Central memory CD8-positive, alpha-beta T cell (primary cell): ENCODE measurements around the gene KCNH1.

Experiments
- ATAC-seq: fragments of 150-1000 bp; cut with Tn5 transposase; replicated peaks from 2 replicates; pipeline ENCODE4 v1.10.0; 2022; ENCODE audit warnings: mild to moderate bottlenecking, moderate FRiP score, moderate number of reproducible peaks; ENCODE audit not compliant: poor library complexity, severe bottlenecking; ENCODE audit errors: extremely low read depth
- DNase-seq, 2 donors: peaks; one replicate each; pipeline ENCODE4 v3.0.0; 2021; ENCODE audit warnings: low spot score in 2 of 2
- H3K27ac Mint-ChIP-seq: one replicate; pipeline ENCODE4 v1.8.0; 2022; ENCODE audit warnings: low read depth, mild to moderate bottlenecking, moderate library complexity, mixed read lengths
- H3K27me3 Mint-ChIP-seq: one replicate; pipeline ENCODE4 v1.8.0; 2022; ENCODE audit warnings: mixed read lengths
- H3K36me3 Mint-ChIP-seq: one replicate; pipeline ENCODE4 v1.8.0; 2022; ENCODE audit warnings: mild to moderate bottlenecking, moderate library complexity, mixed read lengths; ENCODE audit not compliant: insufficient read depth
- H3K4me1 Mint-ChIP-seq: one replicate; pipeline ENCODE4 v1.8.0; 2022; ENCODE audit warnings: mixed read lengths
- H3K4me3 Mint-ChIP-seq: one replicate; pipeline ENCODE4 v1.8.0; 2022; ENCODE audit warnings: mild to moderate bottlenecking, moderate library complexity, mixed read lengths
- H3K9me3 Mint-ChIP-seq: one replicate; pipeline ENCODE4 v1.8.0; 2022; ENCODE audit warnings: mixed read lengths

Gene KCNH1

DNA sequence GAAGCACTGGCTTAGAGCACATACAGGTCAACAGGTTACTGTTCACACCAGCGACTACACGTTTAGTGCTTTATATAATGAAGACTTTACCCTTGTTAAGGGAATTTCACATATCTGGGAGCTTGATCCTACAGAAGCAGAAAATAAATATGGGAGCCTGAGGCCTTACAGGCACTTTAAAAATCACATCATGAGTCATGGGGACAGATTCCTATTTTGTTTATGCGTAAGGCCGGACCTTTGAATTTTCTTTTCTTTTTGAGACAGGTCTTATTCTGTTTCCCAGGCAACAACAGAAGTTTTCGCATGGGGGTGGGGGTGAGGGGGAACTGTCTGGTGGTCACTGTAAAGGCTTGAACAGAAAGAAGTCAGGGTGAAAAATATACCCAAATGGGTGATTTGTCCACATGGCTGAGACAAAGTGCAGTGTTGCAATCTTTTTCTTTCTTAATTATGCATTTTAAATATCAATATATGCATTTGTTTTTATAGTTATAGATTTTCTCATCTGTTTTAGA, 276.7 kb downstream of the KCNH1 start:
- ATAC-seq (no peak), DNase-seq (no peak)
- Mint-ChIP-seq H3K27me3 (peaks cover 2% of the 10 kb centered on the region), H3K36me3 (no peaks in the 10 kb centered on the region), H3K4me3 (no peak overlapping the region), H3K9me3 (no peaks in the 10 kb centered on the region), H3K4me1 (no peaks in the 10 kb centered on the region), H3K27ac (no peak overlapping the region)

DNA sequence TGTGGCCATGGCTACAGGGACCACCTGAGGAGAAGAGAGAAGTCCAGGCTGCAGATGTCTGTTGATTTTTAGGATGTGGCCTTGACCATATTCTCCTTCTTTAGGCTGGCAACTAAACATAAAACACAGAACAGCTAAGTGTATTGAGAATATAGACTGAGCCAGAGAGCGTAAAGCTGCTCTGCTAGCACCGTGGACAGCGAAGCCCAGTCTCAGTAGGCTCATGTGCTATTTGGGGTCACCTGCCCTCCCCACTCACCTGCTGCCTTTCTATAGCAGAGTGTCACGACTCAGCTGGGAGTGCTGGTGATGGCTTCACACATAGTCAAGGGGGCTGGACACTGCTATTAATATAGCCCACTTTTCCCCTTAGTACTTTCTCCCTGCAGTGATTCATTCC, 278.5 kb downstream of the KCNH1 start:
- Mint-ChIP-seq H3K36me3 (no peaks in the 10 kb centered on the region), H3K27me3 (peaks cover 16% of the 10 kb centered on the region), H3K27ac (no peak overlapping the region), H3K9me3 (no peaks in the 10 kb centered on the region), H3K4me1 (no peaks in the 10 kb centered on the region), H3K4me3 (no peak overlapping the region)
- no peak for DNase-seq
- no peak for ATAC-seq

GRCh38 chr1:210853276-210853675, 280.7 kb downstream of the KCNH1 start:
- DNase-seq: no peak

GRCh38 chr1:210850556-210850955, 283.4 kb downstream of the KCNH1 start:
- H3K4me3 Mint-ChIP-seq: no peak overlapping the region
- peaks cover 16% of the 10 kb centered on the region for H3K27me3 Mint-ChIP-seq
- H3K36me3 Mint-ChIP-seq: no peaks in the 10 kb centered on the region
- ATAC-seq: no peak
- H3K4me1 Mint-ChIP-seq: no peaks in the 10 kb centered on the region
- no peak for DNase-seq
- no peaks in the 10 kb centered on the region for H3K9me3 Mint-ChIP-seq
- H3K27ac Mint-ChIP-seq: no peak overlapping the region

More at GRCh38 chr1:210853276-210853675, 280.7 kb downstream of the KCNH1 start:
- Mint-ChIP-seq H3K36me3 (no peaks in the 10 kb centered on the region), H3K27me3 (peaks cover 16% of the 10 kb centered on the region), H3K4me1 (no peaks in the 10 kb centered on the region), H3K27ac (no peak overlapping the region), H3K9me3 (no peaks in the 10 kb centered on the region), H3K4me3 (no peak overlapping the region)
- ATAC-seq: no peak

GRCh38 chr1:210848474-210848873, 285.5 kb downstream of the KCNH1 start:
- no peak overlapping the region for H3K4me3 Mint-ChIP-seq
- H3K27me3 Mint-ChIP-seq: peaks cover 25% of the 10 kb centered on the region
- ATAC-seq: no peak
- H3K27ac Mint-ChIP-seq: no peak overlapping the region
- H3K9me3 Mint-ChIP-seq: no peaks in the 10 kb centered on the region
- no peaks in the 10 kb centered on the region for H3K4me1 Mint-ChIP-seq
- H3K36me3 Mint-ChIP-seq: no peaks in the 10 kb centered on the region
- DNase-seq: no peak

- DNase-seq (no peak), ATAC-seq (no peak)
- Mint-ChIP-seq H3K27ac (no peak overlapping the region), H3K4me1 (no peaks in the 10 kb centered on the region), H3K9me3 (no peaks in the 10 kb centered on the region), H3K36me3 (no peaks in the 10 kb centered on the region), H3K4me3 (no peak overlapping the region), H3K27me3 (peaks cover 45% of the 10 kb centered on the region)
Observed at GRCh38 chr1:210841926-210842625, 291.9 kb downstream of the KCNH1 start.

GRCh38 chr1:210830034-210831028, 303.6 kb downstream of the KCNH1 start:
- no peak for ATAC-seq
- Mint-ChIP-seq H3K4me1 (no peaks in the 10 kb centered on the region), H3K27me3 (peaks cover 32% of the 10 kb centered on the region), H3K4me3 (no peak overlapping the region), H3K9me3 (no peaks in the 10 kb centered on the region), H3K36me3 (peaks cover 1% of the 10 kb centered on the region), H3K27ac (no peak overlapping the region)
- DNase-seq: no peak

DNA sequence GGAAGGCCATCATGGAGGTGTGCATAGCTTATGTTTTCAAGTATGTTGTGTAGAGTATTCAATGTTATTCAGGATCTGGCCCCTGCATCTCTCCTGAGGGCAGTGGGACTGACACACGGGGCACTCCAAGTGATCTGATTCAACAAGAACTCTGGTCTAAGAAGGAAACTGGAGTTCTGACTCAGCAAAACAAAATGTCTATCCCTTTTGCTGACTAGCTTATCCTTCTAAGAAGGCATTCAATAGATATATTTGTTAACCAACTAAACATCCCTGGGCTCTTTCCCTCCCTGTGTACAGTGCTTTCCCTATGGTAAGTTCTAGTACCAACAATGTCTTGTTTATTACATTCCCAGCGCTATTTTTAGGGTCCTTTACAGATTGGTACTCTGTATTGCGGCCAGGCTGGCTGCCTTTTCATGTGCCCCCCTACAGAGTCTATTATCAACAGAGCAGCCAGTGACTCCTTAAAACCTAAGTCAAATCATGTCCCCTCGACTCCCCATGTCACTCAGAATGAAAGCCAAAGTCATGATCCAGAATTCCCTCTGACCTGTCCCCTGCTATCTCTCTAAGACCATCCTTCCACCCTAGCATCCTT, 304.9 kb downstream of the KCNH1 start:
- ATAC-seq: no peak
- H3K9me3 Mint-ChIP-seq: no peaks in the 10 kb centered on the region

GRCh38 chr1:210827481-210827880, 306.5 kb downstream of the KCNH1 start:
- H3K4me1 Mint-ChIP-seq: no peaks in the 10 kb centered on the region
- ATAC-seq (no peak), DNase-seq (no peak)
- H3K9me3 Mint-ChIP-seq: no peaks in the 10 kb centered on the region
- no peak overlapping the region for H3K27ac Mint-ChIP-seq
- H3K36me3 Mint-ChIP-seq: peaks cover 1% of the 10 kb centered on the region
- no peak overlapping the region for H3K4me3 Mint-ChIP-seq
- peaks cover 48% of the 10 kb centered on the region for H3K27me3 Mint-ChIP-seq

More for the DNA sequence above, 304.9 kb downstream of the KCNH1 start:
- H3K36me3 Mint-ChIP-seq: peaks cover 1% of the 10 kb centered on the region
- no peak overlapping the region for H3K27ac Mint-ChIP-seq
- H3K4me3 Mint-ChIP-seq: no peak overlapping the region
- no peaks in the 10 kb centered on the region for H3K4me1 Mint-ChIP-seq
- no peak for DNase-seq
- H3K27me3 Mint-ChIP-seq: peaks cover 32% of the 10 kb centered on the region

GRCh38 chr1:210826686-210827085, 307.3 kb downstream of the KCNH1 start:
- no peaks in the 10 kb centered on the region for H3K9me3 Mint-ChIP-seq
- peaks cover 53% of the 10 kb centered on the region for H3K27me3 Mint-ChIP-seq
- no peak overlapping the region for H3K27ac Mint-ChIP-seq
- H3K4me3 Mint-ChIP-seq: no peak overlapping the region
- DNase-seq: no peak
- H3K36me3 Mint-ChIP-seq: peaks cover 1% of the 10 kb centered on the region
- no peaks in the 10 kb centered on the region for H3K4me1 Mint-ChIP-seq
- no peak for ATAC-seq

DNA sequence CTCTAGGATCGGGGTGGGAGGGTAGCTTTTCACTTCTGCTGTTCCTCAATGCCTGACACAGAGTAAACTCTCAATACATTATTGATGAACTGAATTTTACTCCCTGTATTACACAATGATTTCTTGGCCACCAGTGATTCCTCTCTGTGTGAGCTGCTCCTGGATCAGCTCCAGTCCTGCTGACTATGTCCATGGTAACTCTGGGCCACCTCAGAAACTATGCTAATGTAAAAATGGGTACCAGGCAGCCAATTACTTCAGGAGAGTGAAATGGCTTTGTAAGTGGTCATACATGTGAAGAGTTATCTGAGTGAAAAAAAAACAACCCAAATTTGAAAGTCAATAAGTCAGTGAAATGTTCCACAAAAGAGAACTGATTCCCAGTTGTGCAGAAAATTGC, 311.0 kb downstream of the KCNH1 start:
- no peak overlapping the region for H3K27ac Mint-ChIP-seq
- DNase-seq (no peak), ATAC-seq (no peak)
- no peaks in the 10 kb centered on the region for H3K4me1 Mint-ChIP-seq
- H3K27me3 Mint-ChIP-seq: peaks cover 53% of the 10 kb centered on the region
- H3K4me3 Mint-ChIP-seq: no peak overlapping the region
- no peaks in the 10 kb centered on the region for H3K9me3 Mint-ChIP-seq
- no peaks in the 10 kb centered on the region for H3K36me3 Mint-ChIP-seq

GRCh38 chr1:210822241-210822640, 311.7 kb downstream of the KCNH1 start:
- no peak for DNase-seq
- H3K9me3 Mint-ChIP-seq: no peaks in the 10 kb centered on the region
- H3K36me3 Mint-ChIP-seq: no peaks in the 10 kb centered on the region
- H3K4me3 Mint-ChIP-seq: no peak overlapping the region
- no peak for ATAC-seq
- no peak overlapping the region for H3K27ac Mint-ChIP-seq
- no peaks in the 10 kb centered on the region for H3K4me1 Mint-ChIP-seq
- peaks cover 52% of the 10 kb centered on the region for H3K27me3 Mint-ChIP-seq
